Activated naive CD8-positive, alpha-beta T cell treated with anti-CD3 and anti-CD28 coated beads for 36 hours (primary cell): Measurements from ENCODE around the gene UBALD1. TPM values are rescaled to one million over a fixed set of nuclear protein-coding genes. Genes with fewer than 3 reads are reported as not detected.

Source experiments
- DNase-seq: peaks from one replicate; pipeline ENCODE4 v3.0.0; 2021
- H3K27ac Mint-ChIP-seq: one replicate; pipeline ENCODE4 v1.8.0; 2022; ENCODE audit warnings: mild to moderate bottlenecking, moderate library complexity, mixed read lengths
- H3K27me3 Mint-ChIP-seq: one replicate; pipeline ENCODE4 v1.8.0; 2022; ENCODE audit warnings: mild to moderate bottlenecking, mixed read lengths
- H3K36me3 Mint-ChIP-seq: one replicate; pipeline ENCODE4 v1.8.0; 2021; ENCODE audit warnings: mild to moderate bottlenecking, mixed read lengths
- H3K4me1 Mint-ChIP-seq: one replicate; pipeline ENCODE4 v1.8.0; 2021; ENCODE audit warnings: mixed read lengths
- H3K4me3 Mint-ChIP-seq: one replicate; pipeline ENCODE4 v1.8.0; 2022; ENCODE audit warnings: mild to moderate bottlenecking, moderate library complexity, mixed read lengths
- H3K9me3 Mint-ChIP-seq: one replicate; pipeline ENCODE4 v1.8.0; 2022; ENCODE audit warnings: mixed read lengths
- total RNA-seq, 2 experiments: library from RNA; stranded (reverse); gene quantifications; one replicate each; pipeline ENCODE4 v1.2.3, GENCODE V29; 2021

The UBALD1 gene
- total RNA-seq, 2 experiments from 2014 or later = 21.3 to 25.4 TPM

DNA sequence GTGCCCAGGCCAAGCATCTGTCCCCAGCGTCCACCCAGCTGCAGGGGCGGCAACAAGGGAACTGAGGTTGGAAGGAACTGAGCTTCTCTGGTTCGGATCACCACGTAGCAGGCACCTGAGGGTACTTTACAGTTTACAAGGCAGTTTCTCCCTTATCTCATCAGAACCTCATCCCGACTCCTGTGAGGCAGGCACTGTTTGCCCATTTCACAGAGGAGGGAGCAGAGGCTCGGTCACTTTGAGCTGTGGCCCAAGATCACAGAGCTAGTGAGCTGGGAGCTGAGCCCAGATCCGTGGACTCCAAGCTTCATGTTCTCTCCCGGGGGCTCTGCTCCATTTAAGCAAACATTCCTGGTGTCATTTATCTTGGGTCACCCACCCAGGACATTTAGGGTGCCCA lies 15.1 kb downstream of the UBALD1 start:
- H3K27me3 Mint-ChIP-seq = no peaks in the 10 kb centered on the region
- H3K4me1 Mint-ChIP-seq = no peaks in the 10 kb centered on the region
- no peak overlapping the region for H3K4me3 Mint-ChIP-seq
- H3K36me3 Mint-ChIP-seq = no peaks in the 10 kb centered on the region
- DNase-seq = no peak
- no peak overlapping the region for H3K27ac Mint-ChIP-seq
- H3K9me3 Mint-ChIP-seq = no peaks in the 10 kb centered on the region

- H3K27me3 Mint-ChIP-seq = no peaks in the 10 kb centered on the region
- H3K27ac Mint-ChIP-seq = no peak overlapping the region
- H3K36me3 Mint-ChIP-seq = no peaks in the 10 kb centered on the region
- H3K4me3 Mint-ChIP-seq = no peak overlapping the region
- no peak for DNase-seq
- H3K4me1 Mint-ChIP-seq = no peaks in the 10 kb centered on the region
- no peaks in the 10 kb centered on the region for H3K9me3 Mint-ChIP-seq
Measured at GRCh38 chr16:4599037-4599436, 15.7 kb downstream of the UBALD1 start.

GRCh38 chr16:4597174-4597573 lies 17.5 kb downstream of the UBALD1 start:
- no peaks in the 10 kb centered on the region for H3K4me1 Mint-ChIP-seq
- no peaks in the 10 kb centered on the region for H3K9me3 Mint-ChIP-seq
- H3K27ac Mint-ChIP-seq = no peak overlapping the region
- no peak overlapping the region for H3K4me3 Mint-ChIP-seq
- no peaks in the 10 kb centered on the region for H3K27me3 Mint-ChIP-seq
- H3K36me3 Mint-ChIP-seq = no peaks in the 10 kb centered on the region
- no peak for DNase-seq

- no peaks in the 10 kb centered on the region for H3K4me1 Mint-ChIP-seq
Measured at GRCh38 chr16:4594433-4595410, 20.0 kb downstream of the UBALD1 start.

GRCh38 chr16:4593086-4593485 lies 21.6 kb downstream of the UBALD1 start:
- Mint-ChIP-seq H3K36me3 (no peaks in the 10 kb centered on the region), H3K9me3 (peaks cover 3% of the 10 kb centered on the region), H3K4me3 (no peak overlapping the region), H3K27me3 (no peaks in the 10 kb centered on the region), H3K4me1 (no peaks in the 10 kb centered on the region), H3K27ac (no peak overlapping the region)
- no peak for DNase-seq

More at GRCh38 chr16:4594433-4595410, 20.0 kb downstream of the UBALD1 start:
- Mint-ChIP-seq H3K27ac (no peak overlapping the region), H3K9me3 (no peaks in the 10 kb centered on the region), H3K4me3 (no peak overlapping the region), H3K27me3 (no peaks in the 10 kb centered on the region), H3K36me3 (no peaks in the 10 kb centered on the region)
- DNase-seq = no peak

DNA sequence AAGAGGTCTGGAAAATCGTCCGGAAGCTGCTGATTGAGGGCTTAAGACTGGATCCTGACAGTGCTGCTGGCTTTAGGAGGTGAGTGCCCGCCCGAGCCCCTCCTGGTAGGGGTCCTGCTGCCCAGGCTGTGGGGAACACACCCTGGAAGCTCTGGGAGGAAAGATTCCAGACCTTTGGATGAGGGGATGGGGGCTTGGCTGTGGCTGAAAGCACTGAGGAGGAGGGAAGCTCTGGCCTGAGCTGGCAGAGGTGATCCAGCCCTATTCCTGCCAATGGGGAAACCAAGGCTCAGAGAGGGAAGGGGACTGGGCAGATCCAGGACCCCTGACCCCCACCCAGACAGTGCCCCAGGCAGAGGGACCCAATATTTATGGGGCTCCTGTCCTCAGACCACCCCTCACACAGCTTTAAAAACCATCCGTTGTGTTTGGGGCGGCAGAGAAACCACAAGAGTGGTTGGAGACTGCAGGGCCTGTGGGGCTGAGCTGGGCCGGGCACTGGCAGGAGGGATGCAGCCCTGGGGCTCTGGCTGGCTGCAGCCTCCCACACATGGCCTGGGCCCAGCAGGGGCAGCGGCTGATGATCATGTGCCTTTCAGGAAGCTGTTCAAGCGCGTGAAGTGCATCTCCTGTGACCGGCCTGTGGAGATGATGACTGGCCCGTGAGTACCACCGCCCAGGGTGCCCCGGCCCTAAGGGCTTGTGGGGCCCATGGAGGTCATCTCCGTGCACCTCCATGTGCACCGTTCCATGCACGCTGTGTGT lies 22.8 kb downstream of the UBALD1 start:
- H3K4me1 Mint-ChIP-seq = no peaks in the 10 kb centered on the region

DNA sequence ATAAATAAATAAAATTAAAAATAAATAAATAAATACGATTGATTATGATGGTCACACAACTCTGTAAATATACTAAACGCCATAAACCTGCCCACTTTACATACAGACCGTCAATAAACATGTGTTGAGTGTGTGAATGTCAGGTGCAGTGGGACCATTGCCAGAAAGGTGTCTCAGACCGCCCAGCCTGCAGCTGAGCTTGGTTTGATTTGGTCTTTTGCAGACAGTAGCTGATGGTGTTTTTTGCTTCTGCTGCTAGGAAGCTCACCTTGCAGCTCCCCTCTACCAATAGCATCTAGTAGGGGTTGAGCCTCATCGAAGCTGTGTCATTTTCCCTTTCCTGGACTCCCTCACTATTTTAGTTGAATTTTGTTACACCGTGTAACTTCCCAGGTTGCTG lies 23.5 kb downstream of the UBALD1 start:
- H3K9me3 Mint-ChIP-seq = peaks cover 3% of the 10 kb centered on the region
- no peak for DNase-seq
- no peaks in the 10 kb centered on the region for H3K4me1 Mint-ChIP-seq
- no peak overlapping the region for H3K4me3 Mint-ChIP-seq
- no peaks in the 10 kb centered on the region for H3K36me3 Mint-ChIP-seq
- no peaks in the 10 kb centered on the region for H3K27me3 Mint-ChIP-seq
- no peak overlapping the region for H3K27ac Mint-ChIP-seq

More for the DNA sequence above, 22.8 kb downstream of the UBALD1 start:
- Mint-ChIP-seq H3K36me3 (no peaks in the 10 kb centered on the region), H3K27ac (no peak overlapping the region), H3K27me3 (no peaks in the 10 kb centered on the region), H3K4me3 (no peak overlapping the region), H3K9me3 (peaks cover 3% of the 10 kb centered on the region)
- DNase-seq = no peak

DNA sequence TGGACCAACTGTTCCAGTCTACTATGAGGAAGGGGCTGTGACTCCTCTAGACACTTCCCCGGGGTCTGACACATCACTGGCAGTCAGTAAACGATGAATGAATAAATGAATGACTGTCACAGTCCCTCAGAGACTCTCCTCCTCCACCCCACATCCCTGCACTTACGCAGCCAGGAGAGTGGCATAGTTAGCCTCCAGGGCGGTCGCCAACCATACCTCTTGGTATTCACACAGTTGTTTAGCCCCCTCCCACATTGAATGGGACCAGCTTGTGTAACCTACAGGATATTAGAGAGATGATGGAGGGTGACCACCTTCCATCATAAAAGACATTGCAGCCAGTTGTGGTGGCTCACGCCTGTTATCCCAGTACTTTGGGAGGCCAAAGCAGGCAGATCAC lies 25.7 kb downstream of the UBALD1 start:
- Mint-ChIP-seq H3K27me3 (peaks cover 5% of the 10 kb centered on the region), H3K36me3 (no peaks in the 10 kb centered on the region), H3K9me3 (peaks cover 3% of the 10 kb centered on the region), H3K4me1 (peaks cover 4% of the 10 kb centered on the region), H3K4me3 (no peak overlapping the region), H3K27ac (no peak overlapping the region)
- no peak for DNase-seq

GRCh38 chr16:4588386-4588785 lies 26.3 kb downstream of the UBALD1 start:
- Mint-ChIP-seq H3K4me3 (no peak overlapping the region), H3K27me3 (peaks cover 5% of the 10 kb centered on the region), H3K36me3 (no peaks in the 10 kb centered on the region), H3K9me3 (peaks cover 3% of the 10 kb centered on the region), H3K27ac (no peak overlapping the region), H3K4me1 (peaks cover 4% of the 10 kb centered on the region)
- DNase-seq = no peak

GRCh38 chr16:4586291-4586690 lies 28.4 kb downstream of the UBALD1 start:
- no peak for DNase-seq
- Mint-ChIP-seq H3K9me3 (peaks cover 3% of the 10 kb centered on the region), H3K4me3 (no peak overlapping the region), H3K4me1 (peaks cover 4% of the 10 kb centered on the region), H3K36me3 (no peaks in the 10 kb centered on the region), H3K27me3 (peaks cover 5% of the 10 kb centered on the region), H3K27ac (no peak overlapping the region)

GRCh38 chr16:4583906-4584305 lies 30.8 kb downstream of the UBALD1 start:
- no peak overlapping the region for H3K4me3 Mint-ChIP-seq
- H3K4me1 Mint-ChIP-seq = peaks cover 4% of the 10 kb centered on the region
- H3K9me3 Mint-ChIP-seq = peaks cover 3% of the 10 kb centered on the region
- no peak overlapping the region for H3K27ac Mint-ChIP-seq
- H3K27me3 Mint-ChIP-seq = peaks cover 5% of the 10 kb centered on the region
- H3K36me3 Mint-ChIP-seq = no peaks in the 10 kb centered on the region
- no peak for DNase-seq

GRCh38 chr16:4580250-4580649 lies 34.4 kb downstream of the UBALD1 start:
- Mint-ChIP-seq H3K9me3 (no peaks in the 10 kb centered on the region), H3K36me3 (no peaks in the 10 kb centered on the region), H3K4me1 (no peaks in the 10 kb centered on the region), H3K27ac (no peak overlapping the region), H3K4me3 (no peak overlapping the region), H3K27me3 (no peaks in the 10 kb centered on the region)
- no peak for DNase-seq

DNA sequence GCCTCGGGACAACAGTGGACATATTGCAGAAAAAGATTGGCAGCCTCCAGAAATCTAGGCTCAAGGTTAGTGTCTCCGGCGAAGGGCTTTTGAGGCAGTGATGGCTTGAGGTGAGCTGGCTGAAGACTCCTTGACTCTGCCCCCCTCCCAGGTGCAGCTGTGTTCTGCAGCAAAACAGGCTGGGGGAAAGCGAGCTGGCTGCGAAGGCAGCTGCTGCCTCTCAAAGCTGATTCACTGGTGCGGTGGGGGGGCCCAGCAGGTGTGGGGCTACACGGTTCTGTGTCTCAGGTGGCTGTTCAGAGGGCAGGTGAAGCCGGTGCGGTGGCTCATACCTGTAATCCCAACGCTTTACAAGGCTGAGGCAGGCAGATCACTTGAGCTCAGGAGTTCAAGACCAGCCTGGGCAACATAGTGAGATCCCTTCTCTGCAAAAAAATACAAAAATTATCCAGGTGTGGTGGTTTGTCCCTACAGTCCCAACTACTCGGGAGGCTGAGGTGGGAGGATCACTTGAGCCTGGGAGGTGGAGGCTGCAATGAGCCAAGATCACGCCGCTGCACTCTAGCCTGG lies 35.6 kb downstream of the UBALD1 start:
- H3K4me3 Mint-ChIP-seq = no peak overlapping the region
- no peaks in the 10 kb centered on the region for H3K9me3 Mint-ChIP-seq
- H3K36me3 Mint-ChIP-seq = no peaks in the 10 kb centered on the region

GRCh38 chr16:4576008-4576407 lies 38.7 kb downstream of the UBALD1 start:
- Mint-ChIP-seq H3K9me3 (no peaks in the 10 kb centered on the region), H3K27me3 (no peaks in the 10 kb centered on the region), H3K4me1 (peaks cover 3% of the 10 kb centered on the region), H3K27ac (no peak overlapping the region), H3K36me3 (no peaks in the 10 kb centered on the region), H3K4me3 (no peak overlapping the region)
- DNase-seq = no peak

More for the DNA sequence above, 35.6 kb downstream of the UBALD1 start:
- H3K4me1 Mint-ChIP-seq = peaks cover 3% of the 10 kb centered on the region
- no peak for DNase-seq
- H3K27me3 Mint-ChIP-seq = no peaks in the 10 kb centered on the region
- no peak overlapping the region for H3K27ac Mint-ChIP-seq
